Inflammatory macrophage (primary cell): ENCODE data around the gene FBXL20.
"Not testable (repeated sequence)": the region's sequence is repeated elsewhere in the genome, so short reads cannot be mapped to it uniquely, and the experiment has no call there.

ENCODE experiments used
- DNase-seq, 2 donors: peaks; one replicate each; pipeline ENCODE4 v3.0.0-alpha.2; 2020 to 2022

FBXL20 gene

GRCh38 chr17:39327109-39327508 is 74.3 kb downstream of the FBXL20 start:
- DNase-seq: no peak

- DNase-seq: peak; percentile 82 to 83
Measured at GRCh38 chr17:39325528-39326240, 75.7 kb downstream of the FBXL20 start.

DNA sequence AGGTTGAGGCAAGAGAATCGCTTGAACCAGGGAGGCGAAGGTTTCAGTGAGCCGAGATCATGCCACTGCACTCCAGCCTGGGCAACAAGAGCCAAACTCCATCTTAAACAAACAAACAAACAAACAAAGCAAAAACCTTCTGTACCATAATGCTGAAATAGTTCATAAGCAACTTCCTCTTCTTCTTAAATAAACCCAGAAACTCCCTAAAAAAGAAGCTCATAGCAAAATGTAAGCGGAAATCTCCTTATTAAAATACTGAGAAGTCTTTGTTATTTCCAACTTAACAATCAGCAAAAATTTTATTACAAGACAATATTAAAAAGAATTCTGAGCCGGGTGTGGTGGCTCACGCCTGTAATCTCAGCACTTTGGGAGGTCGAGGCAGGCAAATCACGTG is 82.8 kb downstream of the FBXL20 start:
- peak in 1 of 2 donors; percentile 42 for DNase-seq

- peak in 1 of 2 donors; percentile 29 for DNase-seq
Measured at GRCh38 chr17:39306509-39307212, 94.8 kb downstream of the FBXL20 start.

GRCh38 chr17:39305978-39306377 is 95.4 kb downstream of the FBXL20 start:
- no peak for DNase-seq

GRCh38 chr17:39304188-39304587 is 97.2 kb downstream of the FBXL20 start:
- no peak for DNase-seq

- no peak for DNase-seq
Measured at GRCh38 chr17:39294060-39294459, 107.4 kb downstream of the FBXL20 start.

- not testable (repeated sequence) for DNase-seq
Measured at GRCh38 chr17:39292546-39292945, 108.9 kb downstream of the FBXL20 start.

GRCh38 chr17:39286513-39286912 is 114.9 kb downstream of the FBXL20 start:
- not testable (repeated sequence) for DNase-seq

GRCh38 chr17:39284685-39285084 is 116.7 kb downstream of the FBXL20 start:
- DNase-seq: no peak

- no peak for DNase-seq
Measured at GRCh38 chr17:39283896-39284295, 117.5 kb downstream of the FBXL20 start.

DNA sequence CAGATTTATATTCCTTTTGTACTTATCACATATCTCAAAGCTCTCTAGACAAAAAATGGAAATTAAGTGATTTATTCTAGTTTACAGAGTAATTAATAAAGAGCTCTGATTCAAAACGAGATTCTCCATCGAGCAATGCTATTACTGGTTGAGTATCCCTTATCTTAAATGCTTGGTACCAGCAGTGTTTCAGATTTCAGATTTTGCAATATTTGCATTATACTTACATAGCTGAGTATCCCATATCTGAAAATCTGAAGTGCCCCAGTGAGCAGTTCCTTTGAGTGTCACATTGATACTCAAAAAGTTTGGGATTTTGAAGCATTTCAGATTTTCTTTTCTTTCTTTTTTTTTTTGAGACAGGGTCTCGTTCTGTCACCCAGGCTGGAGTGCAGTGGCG is 118.3 kb downstream of the FBXL20 start:
- DNase-seq: no peak

- DNase-seq: no peak
Measured at GRCh38 chr17:39281806-39282205, 119.6 kb downstream of the FBXL20 start.

- not testable (repeated sequence) for DNase-seq
Measured at GRCh38 chr17:39278246-39278645, 123.2 kb downstream of the FBXL20 start.

- DNase-seq: no peak
Measured at GRCh38 chr17:39277110-39277509, 124.3 kb downstream of the FBXL20 start.

DNA sequence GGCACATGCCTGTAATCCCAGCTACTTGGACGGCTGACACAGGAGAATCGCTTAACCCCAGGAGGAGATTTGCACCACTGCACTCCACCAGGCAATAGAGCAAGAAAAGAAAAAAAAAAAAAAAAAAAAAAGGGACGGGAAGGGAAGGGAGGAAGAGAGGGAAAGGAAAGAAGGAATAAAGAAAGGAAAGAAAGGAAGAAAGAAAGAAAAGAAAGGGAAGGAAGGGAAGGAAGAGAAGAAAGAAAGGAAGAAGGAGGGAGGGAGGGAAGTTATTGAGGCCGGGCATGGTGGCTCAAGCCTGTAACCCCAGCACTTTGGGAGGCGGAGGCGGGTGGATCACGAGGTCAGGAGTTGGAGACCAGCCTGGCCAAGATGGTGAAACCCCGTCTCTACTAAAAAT is 125.3 kb downstream of the FBXL20 start:
- no peak for DNase-seq

DNA sequence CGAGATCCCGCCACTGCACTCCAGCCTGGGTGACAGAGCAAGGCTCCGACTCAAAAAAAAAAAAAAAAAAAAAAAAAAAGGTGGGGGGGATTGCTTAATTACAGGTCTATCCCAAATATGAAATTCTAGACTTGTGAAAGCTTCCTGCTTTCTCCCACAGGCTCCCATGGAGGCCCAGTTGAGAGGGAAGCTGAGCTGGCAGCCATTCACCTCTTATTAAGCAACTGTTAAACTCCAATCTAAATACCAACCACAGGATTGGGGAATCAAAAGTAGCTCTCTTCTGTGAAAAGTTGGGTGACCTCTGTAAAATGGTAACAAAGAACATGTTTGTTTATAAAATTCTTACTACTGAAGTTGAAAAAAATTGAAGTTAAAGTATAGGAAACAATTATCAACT is 129.9 kb downstream of the FBXL20 start:
- DNase-seq: peak; percentile 16 to 35

GRCh38 chr17:39270923-39271322 is 130.5 kb downstream of the FBXL20 start:
- peak; percentile 61 for DNase-seq

DNA sequence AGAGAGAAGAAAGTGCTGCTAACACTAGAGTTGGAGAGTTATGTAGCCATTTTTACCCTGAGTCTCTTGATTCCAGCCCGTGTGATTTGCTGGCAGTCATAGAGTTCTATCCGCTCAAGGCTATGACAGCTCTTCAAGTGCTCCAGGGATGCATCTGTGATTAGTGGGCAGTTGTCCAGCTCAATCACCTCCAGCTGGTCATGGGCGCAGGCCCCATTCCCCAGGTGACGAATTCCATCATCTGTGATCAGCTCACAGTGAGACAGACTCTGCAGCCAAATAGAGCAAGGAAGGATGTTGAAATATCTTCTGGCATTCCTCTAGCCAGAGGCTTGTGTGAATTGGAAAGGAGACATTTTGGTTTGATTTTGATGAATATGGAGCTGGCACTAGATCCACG is 137.3 kb downstream of the FBXL20 start:
- no peak for DNase-seq

GRCh38 chr17:39261286-39261685 is 140.1 kb downstream of the FBXL20 start:
- DNase-seq: no peak

DNA sequence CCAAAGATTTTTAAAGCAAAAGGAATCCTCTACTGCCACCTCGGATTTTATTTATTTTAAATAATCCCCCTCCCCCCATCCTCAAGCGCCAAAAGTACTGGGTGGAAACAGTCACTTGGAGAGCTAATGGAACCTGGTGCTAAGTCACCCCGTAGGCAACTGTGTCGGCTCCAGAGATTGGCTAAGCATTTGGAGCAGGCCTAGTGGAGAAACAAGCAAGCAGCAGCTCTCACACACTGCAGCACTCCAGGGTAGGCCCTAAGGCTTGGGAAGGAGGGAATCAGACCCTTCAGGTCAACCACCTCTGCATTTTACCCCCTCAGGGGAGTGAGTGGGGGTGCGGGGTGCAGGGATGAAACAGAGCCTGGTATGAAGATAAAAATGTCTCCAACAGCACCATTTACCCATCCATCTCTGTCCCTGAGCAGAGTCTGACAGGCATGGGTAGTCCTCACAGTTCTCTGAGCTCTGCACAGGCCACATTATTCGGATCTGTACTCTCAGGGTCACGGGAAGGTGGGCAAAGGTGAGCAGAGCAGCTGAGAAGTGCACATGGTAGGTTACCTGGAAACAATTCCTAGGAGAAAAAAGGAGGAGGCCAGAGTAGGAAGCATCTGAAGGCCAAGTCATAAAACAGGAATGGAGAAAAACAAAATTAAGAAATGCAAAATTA is 148.5 kb downstream of the FBXL20 start:
- no peak for DNase-seq

DNA sequence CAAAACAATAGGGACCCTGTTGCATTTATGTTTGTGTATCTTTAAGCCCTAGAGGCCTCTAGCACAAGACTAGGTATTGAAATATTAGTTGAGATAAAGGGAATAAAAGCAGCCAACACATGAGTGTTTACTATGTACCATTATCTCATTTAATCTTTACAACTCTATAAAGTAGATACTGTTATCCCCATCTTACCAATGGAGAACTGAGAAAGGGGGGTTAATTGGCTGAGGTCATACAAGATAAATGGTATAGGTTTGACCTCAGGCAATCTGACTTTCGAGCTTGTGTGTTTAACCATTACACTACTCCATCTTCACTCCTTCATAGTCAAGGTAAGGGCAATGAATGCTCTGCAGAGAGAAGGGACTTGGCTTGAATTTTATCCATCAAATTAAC is 149.4 kb downstream of the FBXL20 start:
- DNase-seq: no peak

- DNase-seq: not testable (repeated sequence)
Measured at GRCh38 chr17:39250076-39250475, 151.3 kb downstream of the FBXL20 start.

- DNase-seq: no peak
Measured at GRCh38 chr17:39246274-39246673, 155.2 kb downstream of the FBXL20 start.
